ENCODE measurements around the gene GJC2. TPM values are rescaled to one million over a fixed set of nuclear protein-coding genes. Genes with fewer than 3 reads are reported as not detected.

GJC2 gene
- total and polyA plus RNA-seq, 2 donors (not counting 1 experiment from before 2014, with no cell fraction given), result 0.16 to 0.30 TPM

- Histone ChIP-seq H3K9me3 (ENCODE audit: control extremely low read depth in 1 of 3, control insufficient read depth in 2 of 3, insufficient read depth in 1 of 3, low read length in 2 of 3) (peaks cover 0 to 11% (median 0%) of the 10 kb centered on the region in 3 donors), H3K9ac (ENCODE audit: low read length) (peak overlapping the region; percentile 92), H3K4me1 (ENCODE audit: control insufficient read depth in 2 of 2, insufficient read depth in 2 of 2, low read length in 2 of 2) (peaks cover 55 to 74% of the 10 kb centered on the region in 2 donors), H3K4me2 (replicated peaks; ENCODE audit: low read depth, low read length, poor library complexity, severe bottlenecking) (peak overlapping the region; percentile 98), H3K36me3 (replicated peaks in 1 of 2; ENCODE audit: control extremely low read depth in 1 of 2, control insufficient read depth in 1 of 2, extremely low read depth in 1 of 2, insufficient read depth in 2 of 2, low read length in 1 of 2) (peaks cover 0 to 16% of the 10 kb centered on the region in 2 experiments), H3K27me3 (replicated peaks in 1 of 4; ENCODE audit: control extremely low read depth in 1 of 4, control insufficient read depth in 3 of 4, insufficient read depth in 4 of 4, low read length in 3 of 4) (no peaks in the 10 kb centered on the region), H3K4me3 (ENCODE audit: control extremely low read depth in 1 of 5, extremely low read depth in 1 of 5, insufficient read depth in 1 of 5, low read depth in 2 of 5, low read length in 4 of 5) (peak overlapping the region; percentile 61 to 87 (median 82)), H4K20me1 (ENCODE audit: control insufficient read depth, insufficient read depth, low read length, poor library complexity, severe bottlenecking) (peaks cover 55% of the 10 kb centered on the region), H2AFZ (ENCODE audit: insufficient read depth, low read depth, low read length, poor library complexity, severe bottlenecking) (peak overlapping the region; percentile 73), H3K79me2 (ENCODE audit: control insufficient read depth, insufficient read depth, low read length) (peaks cover 56% of the 10 kb centered on the region), H3K27ac (ENCODE audit: low read length in 2 of 2) (peak overlapping the region; percentile 93 to 94)
- Mint-ChIP-seq H3K4me3 (peak overlapping the region; percentile 96), H3K27me3 (no peaks in the 10 kb centered on the region), H3K4me1 (peaks cover 68% of the 10 kb centered on the region), H3K9me3 (ENCODE audit: insufficient read depth) (no peaks in the 10 kb centered on the region), H3K27ac (peak overlapping the region; percentile 100)
- ChIA-PET CTCF (interaction anchor here (0.7 to 1.8 kb wide), 4 partner anchors 25 to 360 kb away, joined by 3 to 8 read pairs (median 6); partner anchors contain the start of gene IBA57), POLR2A (interaction anchor here (0.7 to 1.4 kb wide), 4 partner anchors 21 to 73 kb away, joined by 3 to 22 read pairs (median 4); partner anchors contain the start of genes ARF1 and IBA57)
- TF ChIP-seq EZH2 (IDR thresholded peaks at IDR 0.05; ENCODE audit: borderline replicate concordance, insufficient read depth, low read depth, low read length, poor library complexity, severe bottlenecking) (no peak), CTCF (IDR thresholded peaks at IDR 0.05) (no peak)
- DNase-seq, result no peak
- intact Hi-C loops (cut with micrococcal nuclease), result loop anchor here (1.0 kb wide), 5 partner anchors 9 to 58 kb away; partner anchors contain the start of genes ARF1, C1orf35, IBA57 and MRPL55
- WGBS (ENCODE audit: insufficient coverage), result 9% methylated on average over 25 of the region's 25 CpGs
- no peak for ATAC-seq (ENCODE audit: low read depth)
Measured at GRCh38 chr1:228140724-228141225, 9.0 kb upstream of the GJC2 start.
